DMS153 (cell line): Measurements from ENCODE around the gene STARD10.
A peak's percentile ranks its signal among the peaks of the same experiment; 100 is the strongest.

Experiments
- DNase-seq: peaks from one replicate; lab custom pipeline; 2025; lab: John Stamatoyannopoulos, UW

The STARD10 gene

DNA sequence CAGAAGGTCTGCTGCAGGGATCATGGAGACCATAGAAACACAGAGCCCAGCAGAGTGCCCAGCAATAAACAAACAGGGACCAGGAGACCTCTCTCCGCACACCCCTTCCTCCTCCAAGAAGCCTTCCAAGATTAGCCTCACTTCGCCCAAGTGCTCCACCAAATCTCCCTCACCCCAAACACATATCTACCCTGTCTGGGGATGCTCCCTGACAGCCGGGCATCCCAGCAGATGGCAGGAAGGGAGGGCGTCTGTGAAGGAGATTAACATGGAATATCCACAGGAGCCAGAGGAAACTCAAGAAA is 68.2 kb downstream of the STARD10 start:
- DNase-seq: no peak

GRCh38 chr11:72724851-72725723 is 68.8 kb downstream of the STARD10 start:
- peak; percentile 64 for DNase-seq

DNA sequence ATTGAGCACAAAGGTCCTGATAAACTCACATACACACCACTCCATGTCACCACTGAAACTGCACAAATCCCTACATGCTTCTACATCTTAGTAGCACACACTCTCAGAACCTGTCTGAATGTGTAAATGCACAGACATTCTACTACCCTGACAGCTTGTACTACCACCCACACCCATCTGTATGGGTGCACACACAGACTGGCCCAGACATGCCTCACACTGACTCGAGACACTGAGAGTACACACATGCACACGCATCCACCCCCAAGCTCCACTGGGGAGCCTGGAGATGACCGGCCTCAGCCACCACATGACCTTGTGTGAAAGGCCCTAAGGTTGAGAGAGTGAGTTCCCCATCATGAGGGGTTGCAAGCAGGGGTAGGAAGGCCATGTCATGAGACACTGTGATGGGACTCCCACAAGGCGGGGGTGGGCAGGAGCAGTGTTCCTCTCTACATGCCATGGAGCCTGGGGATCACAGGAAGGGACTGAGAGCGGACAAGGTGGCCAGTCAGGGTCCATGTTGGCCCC is 69.8 kb downstream of the STARD10 start:
- DNase-seq: no peak

- DNase-seq: no peak
Observed at GRCh38 chr11:72723508-72723907, 70.3 kb downstream of the STARD10 start.

- DNase-seq: peak; percentile 79
Observed at GRCh38 chr11:72722050-72722748, 71.6 kb downstream of the STARD10 start.

DNA sequence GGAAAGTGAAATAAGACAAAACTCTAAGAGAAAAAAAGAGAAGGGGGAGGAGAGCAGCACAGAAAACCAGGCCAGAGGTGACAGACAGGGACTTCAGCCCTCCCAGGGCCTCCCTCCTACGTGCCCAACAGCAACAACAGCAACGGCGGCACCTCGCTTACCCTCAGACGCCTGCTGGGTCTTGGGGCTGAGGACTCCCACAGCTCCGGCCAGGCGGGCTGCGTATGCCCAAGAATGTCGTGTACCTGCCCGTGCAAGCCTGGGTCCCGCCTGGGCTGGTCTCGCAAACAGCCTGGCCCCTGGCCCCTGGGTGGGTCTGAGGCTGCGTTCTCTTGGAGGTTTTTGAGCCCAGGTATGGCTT is 72.2 kb downstream of the STARD10 start:
- DNase-seq: no peak

- DNase-seq: no peak
Observed at GRCh38 chr11:72721276-72721675, 72.6 kb downstream of the STARD10 start.

GRCh38 chr11:72720784-72721183 is 73.1 kb downstream of the STARD10 start:
- DNase-seq: no peak

DNA sequence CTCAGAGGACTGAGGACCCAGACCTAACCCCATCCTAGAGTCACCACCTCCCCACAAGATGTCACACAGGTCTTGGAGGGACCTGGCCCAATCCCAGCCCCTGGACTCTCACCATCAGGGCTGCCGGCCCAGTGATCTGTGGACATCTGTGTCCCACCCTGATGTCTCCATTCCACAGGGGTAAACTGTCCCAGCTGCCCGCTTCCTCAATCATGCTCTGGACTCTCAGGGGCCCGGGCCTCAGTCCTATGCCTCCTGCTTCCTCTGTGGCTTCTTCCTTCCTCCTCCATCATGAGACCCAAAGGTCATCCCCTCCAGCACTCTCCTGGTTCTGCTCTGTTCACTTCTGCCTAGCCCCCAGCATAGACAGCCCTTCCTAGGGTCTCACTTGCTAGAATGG is 73.8 kb downstream of the STARD10 start:
- DNase-seq: no peak

- DNase-seq: no peak
Observed at GRCh38 chr11:72719551-72719950, 74.3 kb downstream of the STARD10 start.

GRCh38 chr11:72719144-72719543 is 74.7 kb downstream of the STARD10 start:
- no peak for DNase-seq

DNA sequence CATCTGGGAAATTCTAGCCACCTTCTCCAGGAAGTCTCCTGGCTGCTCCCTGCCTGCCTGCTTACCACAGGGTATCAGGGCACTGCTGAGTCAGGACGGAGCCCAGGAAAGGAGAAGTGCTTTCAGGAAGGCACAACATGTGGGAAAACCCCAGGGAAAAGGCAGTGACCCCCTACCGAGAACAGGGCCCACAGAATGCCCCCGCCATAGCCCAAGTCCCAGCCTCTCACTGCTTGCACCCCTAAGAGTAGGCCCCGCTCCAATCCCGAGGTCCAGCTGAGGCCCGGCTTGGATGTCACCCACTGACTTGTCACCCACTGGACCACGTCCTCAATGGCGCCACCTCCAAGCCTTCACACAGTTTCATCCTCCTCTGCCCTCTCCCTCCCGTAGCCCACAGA is 75.7 kb downstream of the STARD10 start:
- no peak for DNase-seq

GRCh38 chr11:72716788-72717435 is 76.9 kb downstream of the STARD10 start:
- no peak for DNase-seq

GRCh38 chr11:72716290-72716689 is 77.6 kb downstream of the STARD10 start:
- no peak for DNase-seq

DNA sequence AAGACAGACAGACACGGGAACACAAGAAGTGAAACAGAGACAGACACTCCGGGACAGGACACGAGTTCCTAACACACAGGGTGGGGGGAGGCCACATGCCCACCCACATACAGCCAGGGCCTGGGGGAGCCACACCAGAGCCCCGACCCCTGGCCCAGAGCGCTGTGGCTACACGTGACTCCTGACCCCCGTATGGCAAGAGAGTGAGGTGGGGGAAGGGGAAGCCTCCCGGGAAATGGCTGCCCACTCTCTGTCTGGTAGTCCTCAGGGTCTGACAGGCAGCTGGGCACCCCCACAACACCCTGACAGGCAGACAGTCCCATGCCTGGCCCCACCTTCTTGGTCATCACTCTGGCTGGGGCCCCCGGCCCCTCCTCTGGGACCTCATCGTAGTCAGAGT is 81.0 kb downstream of the STARD10 start:
- no peak for DNase-seq

GRCh38 chr11:72712168-72712751 is 81.6 kb downstream of the STARD10 start:
- DNase-seq: no peak

- DNase-seq: no peak
Observed at GRCh38 chr11:72711141-72711540, 82.7 kb downstream of the STARD10 start.

DNA sequence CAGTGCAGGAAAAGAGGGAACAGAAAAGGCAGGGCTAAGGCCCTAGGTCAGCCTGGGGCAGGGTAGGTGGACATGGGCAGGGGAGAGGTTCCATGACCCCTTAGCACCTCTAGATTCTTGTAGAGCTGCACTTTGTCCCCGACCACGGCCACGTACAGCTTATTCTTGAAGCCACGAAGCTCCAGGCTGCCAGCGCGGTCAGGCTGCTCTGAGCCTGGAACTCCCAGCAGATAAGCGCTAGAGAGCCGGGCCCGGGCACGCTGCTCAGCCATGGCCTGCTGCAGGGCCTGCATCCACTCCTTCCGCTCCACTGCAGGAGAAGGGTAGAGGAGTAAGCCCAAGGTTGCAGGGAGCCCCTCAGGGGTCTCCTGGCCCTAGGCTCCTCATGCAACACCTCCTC is 83.6 kb downstream of the STARD10 start:
- no peak for DNase-seq

DNA sequence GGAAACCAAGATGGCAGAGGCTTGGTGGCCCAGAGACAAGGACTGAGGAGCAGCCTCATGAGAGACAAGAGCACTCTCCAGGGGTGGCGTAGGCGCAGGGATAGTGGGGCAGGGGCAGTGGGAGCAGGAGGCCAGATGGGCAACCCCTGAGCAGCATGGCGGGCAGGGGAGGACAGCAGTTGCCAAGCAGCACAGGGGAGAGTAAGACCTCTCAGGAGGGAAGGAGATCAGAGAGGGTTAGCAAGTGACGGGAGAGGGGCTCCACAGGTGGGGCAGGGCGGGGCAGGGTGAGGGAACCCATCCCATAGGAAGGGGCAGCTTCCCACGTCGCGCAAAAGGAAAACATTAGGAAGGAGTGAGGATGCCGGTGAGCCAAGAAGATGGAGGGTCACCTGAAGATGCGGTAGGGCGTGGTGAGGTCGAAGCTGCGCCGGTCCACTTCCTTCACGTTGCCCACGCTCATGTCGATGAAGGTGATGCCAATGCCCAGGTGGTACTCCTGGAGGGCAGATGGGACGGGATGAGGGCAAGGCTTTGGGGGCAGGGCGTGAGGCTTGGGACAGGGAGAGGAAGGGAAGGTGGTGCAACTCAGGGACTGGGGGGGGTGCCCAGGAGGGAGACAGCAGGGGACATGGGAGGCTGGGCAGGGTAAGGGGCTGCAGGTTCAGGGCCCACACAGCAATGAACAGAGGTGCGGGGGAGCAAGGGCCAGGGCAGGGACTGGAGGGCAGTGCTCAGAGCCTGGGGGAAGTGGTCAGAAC is 84.2 kb downstream of the STARD10 start:
- no peak for DNase-seq

DNA sequence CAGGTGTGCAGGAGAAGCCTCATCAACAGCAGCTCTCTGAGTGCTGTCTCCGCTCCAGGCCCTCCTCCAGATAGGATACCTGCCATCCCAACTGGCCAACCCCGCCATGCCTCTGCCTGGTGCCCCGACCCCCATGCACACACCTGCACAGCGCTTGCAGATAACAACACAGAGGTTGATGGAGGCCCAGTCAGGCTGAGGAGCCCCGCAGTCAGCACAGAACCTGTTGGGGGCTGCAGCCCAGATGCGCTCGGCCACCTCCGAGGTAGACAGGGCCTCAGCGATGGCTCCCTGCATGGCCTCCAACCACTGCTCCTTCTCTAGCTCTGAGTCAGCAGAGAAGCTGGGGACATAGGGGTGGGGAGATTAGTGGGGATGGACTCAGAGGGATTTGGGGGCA is 86.8 kb downstream of the STARD10 start:
- no peak for DNase-seq

GRCh38 chr11:72706579-72706978 is 87.3 kb downstream of the STARD10 start:
- no peak for DNase-seq
